ENCODE results near the gene THSD4. TPM values are rescaled to one million over a fixed set of nuclear protein-coding genes. Genes with fewer than 3 reads are reported as not detected.

THSD4 gene
- total and polyA plus RNA-seq, 2 of the 4 experiments (the other 2 are of a cell fraction), result 25.5 to 31.1 TPM

- ATAC-seq (ENCODE audit: low read depth) (no peak), DNase-seq (no peak)
- Histone ChIP-seq H3K4ac (ENCODE audit: low read depth, low read length) (no peak overlapping the region), H2BK120ac (ENCODE audit: low read depth, low read length) (no peak overlapping the region), H3K27ac (ENCODE audit: insufficient read depth, low read length) (no peak overlapping the region), H3K14ac (replicated peaks; ENCODE audit: low read depth, low read length) (no peak overlapping the region), H2AFZ (replicated peaks; ENCODE audit: low read length, poor library complexity) (no peak overlapping the region), H2AK9ac (replicated peaks; ENCODE audit: low read depth, low read length, poor library complexity) (no peak overlapping the region), H4K8ac (ENCODE audit: low read depth in 2 of 2, low read length in 2 of 2) (no peak overlapping the region), H4K91ac (ENCODE audit: insufficient read depth, low read depth, low read length) (no peak overlapping the region), H2AK5ac (ENCODE audit: low read depth, low read length) (no peak overlapping the region), H3K9ac (ENCODE audit: low read depth, low read length) (no peak overlapping the region), H3K4me2 (ENCODE audit: low read depth, low read length) (no peak overlapping the region), H2BK5ac (ENCODE audit: low read depth, low read length, poor library complexity, severe bottlenecking) (no peak overlapping the region), H2BK15ac (ENCODE audit: low read depth, low read length) (no peak overlapping the region), H3K79me1 (ENCODE audit: low read depth in 1 of 2, low read length in 2 of 2) (peaks cover 8 to 9% of the 10 kb centered on the region in 2 experiments; a peak in 3 of 4 replicates), H3K56ac (ENCODE audit: extremely low read depth, insufficient read depth, low read length) (no peak overlapping the region), H3K18ac (ENCODE audit: low read depth, low read length) (no peak overlapping the region), H3K9me1 (ENCODE audit: insufficient read depth, low read length) (0 out of 2 replicates have a peak, but pooled peaks cover 5% of the 10 kb centered on the region), H3K23ac (ENCODE audit: low read depth, low read length) (no peak overlapping the region), H4K20me1 (ENCODE audit: insufficient read depth, low read length) (no peaks in the 10 kb centered on the region), H3K27me3 (ENCODE audit: control insufficient read depth, insufficient read depth, low read length) (no peaks in the 10 kb centered on the region), H4K5ac (ENCODE audit: low read depth, low read length) (no peak overlapping the region), H3K36me3 (ENCODE audit: control insufficient read depth, insufficient read depth, low read length) (peaks cover 20% of the 10 kb centered on the region), H3K9me3 (ENCODE audit: control insufficient read depth, insufficient read depth, low read length) (no peaks in the 10 kb centered on the region), H2BK20ac (ENCODE audit: low read depth, low read length) (no peak overlapping the region), H3K4me1 (ENCODE audit: control insufficient read depth, insufficient read depth, low read length) (peaks cover 12% of the 10 kb centered on the region), H3K4me3 (ENCODE audit: insufficient read depth, low read depth, low read length) (no peak overlapping the region)
- intact Hi-C loops (cut with micrococcal nuclease), result no loop called here
- dilution Hi-C loops (cut with HindIII; ENCODE audit: low sequenced_read_pairs, unreplicated experiment), result no loop called here
- ChIA-PET POLR2A (ENCODE audit: unreplicated experiment) (no interaction called here), CTCF (no interaction called here)
- TF ChIP-seq, protein P1, sequence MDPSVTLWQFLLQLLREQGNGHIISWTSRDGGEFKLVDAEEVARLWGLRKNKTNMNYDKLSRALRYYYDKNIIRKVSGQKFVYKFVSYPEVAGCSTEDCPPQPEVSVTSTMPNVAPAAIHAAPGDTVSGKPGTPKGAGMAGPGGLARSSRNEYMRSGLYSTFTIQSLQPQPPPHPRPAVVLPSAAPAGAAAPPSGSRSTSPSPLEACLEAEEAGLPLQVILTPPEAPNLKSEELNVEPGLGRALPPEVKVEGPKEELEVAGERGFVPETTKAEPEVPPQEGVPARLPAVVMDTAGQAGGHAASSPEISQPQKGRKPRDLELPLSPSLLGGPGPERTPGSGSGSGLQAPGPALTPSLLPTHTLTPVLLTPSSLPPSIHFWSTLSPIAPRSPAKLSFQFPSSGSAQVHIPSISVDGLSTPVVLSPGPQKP (IDR thresholded peaks at IDR 0.05; ENCODE audit: borderline replicate concordance, low read depth, low read length), result no peak
- TF ChIP-seq CEBPB (IDR thresholded peaks at IDR 0.05; ENCODE audit: low read depth, low read length) (no peak), RCOR1 (IDR thresholded peaks at IDR 0.05; ENCODE audit: insufficient replicate concordance, low read length) (no peak), RFX5 (IDR thresholded peaks at IDR 0.05; ENCODE audit: low read depth, low read length) (no peak), MXI1 (IDR thresholded peaks at IDR 0.05; ENCODE audit: borderline replicate concordance, low read depth, low read length) (no peak), MAFK (IDR thresholded peaks at IDR 0.05; ENCODE audit: low read depth, low read length) (no peak), RAD21 (IDR thresholded peaks at IDR 0.05; ENCODE audit: low read length) (no peak), BHLHE40 (IDR thresholded peaks at IDR 0.05; ENCODE audit: low read depth, low read length) (no peak), CHD1 (IDR thresholded peaks at IDR 0.05; ENCODE audit: low read depth, low read length) (no peak), NFE2L2 (IDR thresholded peaks at IDR 0.05; ENCODE audit: low read depth, low read length) (no peak), SMC3 (IDR thresholded peaks at IDR 0.05; ENCODE audit: low read depth, low read length) (no peak), MAZ (IDR thresholded peaks at IDR 0.05; ENCODE audit: borderline replicate concordance, low read depth, low read length) (no peak), POLR2A (IDR thresholded peaks at IDR 0.05; ENCODE audit: low read depth, low read length) (no peak), FOS (IDR thresholded peaks at IDR 0.05; ENCODE audit: low read depth, low read length) (no peak), USF2 (IDR thresholded peaks at IDR 0.05; ENCODE audit: low read depth, low read length) (no peak)
- TF ChIP-seq, protein P2, sequence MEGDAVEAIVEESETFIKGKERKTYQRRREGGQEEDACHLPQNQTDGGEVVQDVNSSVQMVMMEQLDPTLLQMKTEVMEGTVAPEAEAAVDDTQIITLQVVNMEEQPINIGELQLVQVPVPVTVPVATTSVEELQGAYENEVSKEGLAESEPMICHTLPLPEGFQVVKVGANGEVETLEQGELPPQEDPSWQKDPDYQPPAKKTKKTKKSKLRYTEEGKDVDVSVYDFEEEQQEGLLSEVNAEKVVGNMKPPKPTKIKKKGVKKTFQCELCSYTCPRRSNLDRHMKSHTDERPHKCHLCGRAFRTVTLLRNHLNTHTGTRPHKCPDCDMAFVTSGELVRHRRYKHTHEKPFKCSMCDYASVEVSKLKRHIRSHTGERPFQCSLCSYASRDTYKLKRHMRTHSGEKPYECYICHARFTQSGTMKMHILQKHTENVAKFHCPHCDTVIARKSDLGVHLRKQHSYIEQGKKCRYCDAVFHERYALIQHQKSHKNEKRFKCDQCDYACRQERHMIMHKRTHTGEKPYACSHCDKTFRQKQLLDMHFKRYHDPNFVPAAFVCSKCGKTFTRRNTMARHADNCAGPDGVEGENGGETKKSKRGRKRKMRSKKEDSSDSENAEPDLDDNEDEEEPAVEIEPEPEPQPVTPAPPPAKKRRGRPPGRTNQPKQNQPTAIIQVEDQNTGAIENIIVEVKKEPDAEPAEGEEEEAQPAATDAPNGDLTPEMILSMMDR (conservative IDR thresholded peaks at IDR 0.05; ENCODE audit: low read depth, low read length), result no peak
- no TSS peak for BruUV-seq (replicated peaks)
- in situ Hi-C loops (cut with MboI; ENCODE audit: low sequenced_read_pairs), result no loop called here
- WGBS, 2 experiments (ENCODE audit: extremely low coverage in 2 of 2, insufficient read length in 1 of 2), result 86% methylated on average over 2 of the region's 6 CpGs; no CpG with 5 or more reads in 1 of the 2 experiments
These were observed 116.5 kb downstream of the THSD4 start for GRCh38 chr15:71231758-71232157.

All from IMR-90 (cell line).